GM13977 (cell line): Measurements from ENCODE around the gene MAS1L.

Source experiments
- DNase-seq: peaks from one replicate; pipeline ENCODE4 v3.0.0; 2012; ENCODE audit warnings: low spot score
- in situ Hi-C: fragments of 300-500 bp; cut with MboI; formaldehyde crosslinking; loops from one replicate; pipeline ENCODE4 v1.12.0; 2022; ENCODE audit warnings: low sequenced_read_pairs, low pct_unique_long_range_greater_than_20kb, mixed read lengths, inconsistent platforms; ENCODE audit not compliant: unreplicated experiment
- TF ChIP-seq, protein P1 (sequence below): IDR thresholded peaks from 2 replicates; pipeline ENCODE4 v1.5.1; 2012; ENCODE audit warnings: mild to moderate bottlenecking, control low read depth; ENCODE audit not compliant: insufficient read depth; ENCODE audit errors: extremely low read depth, missing control alignments

MAS1L gene

GRCh38 chr6:29506446-29507067, 18.8 kb upstream of the MAS1L start:
- in situ Hi-C loops, result no loop called here
- DNase-seq, result no peak
- TF ChIP-seq, protein P1, sequence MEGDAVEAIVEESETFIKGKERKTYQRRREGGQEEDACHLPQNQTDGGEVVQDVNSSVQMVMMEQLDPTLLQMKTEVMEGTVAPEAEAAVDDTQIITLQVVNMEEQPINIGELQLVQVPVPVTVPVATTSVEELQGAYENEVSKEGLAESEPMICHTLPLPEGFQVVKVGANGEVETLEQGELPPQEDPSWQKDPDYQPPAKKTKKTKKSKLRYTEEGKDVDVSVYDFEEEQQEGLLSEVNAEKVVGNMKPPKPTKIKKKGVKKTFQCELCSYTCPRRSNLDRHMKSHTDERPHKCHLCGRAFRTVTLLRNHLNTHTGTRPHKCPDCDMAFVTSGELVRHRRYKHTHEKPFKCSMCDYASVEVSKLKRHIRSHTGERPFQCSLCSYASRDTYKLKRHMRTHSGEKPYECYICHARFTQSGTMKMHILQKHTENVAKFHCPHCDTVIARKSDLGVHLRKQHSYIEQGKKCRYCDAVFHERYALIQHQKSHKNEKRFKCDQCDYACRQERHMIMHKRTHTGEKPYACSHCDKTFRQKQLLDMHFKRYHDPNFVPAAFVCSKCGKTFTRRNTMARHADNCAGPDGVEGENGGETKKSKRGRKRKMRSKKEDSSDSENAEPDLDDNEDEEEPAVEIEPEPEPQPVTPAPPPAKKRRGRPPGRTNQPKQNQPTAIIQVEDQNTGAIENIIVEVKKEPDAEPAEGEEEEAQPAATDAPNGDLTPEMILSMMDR, result no peak

DNA sequence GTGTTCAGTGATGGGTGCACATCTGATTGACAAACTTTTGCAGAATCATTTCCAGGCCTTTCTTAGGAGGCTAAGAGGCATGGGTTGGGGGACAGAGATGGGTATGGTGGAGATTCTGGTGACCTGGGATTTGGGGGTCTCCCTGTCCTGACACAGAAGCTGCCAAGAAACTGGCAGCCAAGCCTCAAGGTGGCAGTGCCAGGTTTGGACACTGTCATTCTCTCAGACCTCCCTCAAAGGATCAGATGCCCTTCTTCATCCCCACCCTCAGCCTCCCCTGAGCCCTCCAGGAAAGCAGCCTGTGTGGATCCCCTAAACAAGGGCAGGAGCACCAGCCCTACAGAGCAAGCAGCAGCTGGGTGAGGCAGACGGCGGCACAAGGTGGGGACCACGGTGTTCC, 18.1 kb upstream of the MAS1L start:
- TF ChIP-seq, protein P1, result no peak
- DNase-seq, result no peak
- in situ Hi-C loops, result no loop called here

- in situ Hi-C loops, result no loop called here
- no peak for DNase-seq
- TF ChIP-seq, protein P1, result no peak
Measured at GRCh38 chr6:29504961-29505360, 17.2 kb upstream of the MAS1L start.

GRCh38 chr6:29502597-29502996, 14.8 kb upstream of the MAS1L start:
- DNase-seq, result no peak

DNA sequence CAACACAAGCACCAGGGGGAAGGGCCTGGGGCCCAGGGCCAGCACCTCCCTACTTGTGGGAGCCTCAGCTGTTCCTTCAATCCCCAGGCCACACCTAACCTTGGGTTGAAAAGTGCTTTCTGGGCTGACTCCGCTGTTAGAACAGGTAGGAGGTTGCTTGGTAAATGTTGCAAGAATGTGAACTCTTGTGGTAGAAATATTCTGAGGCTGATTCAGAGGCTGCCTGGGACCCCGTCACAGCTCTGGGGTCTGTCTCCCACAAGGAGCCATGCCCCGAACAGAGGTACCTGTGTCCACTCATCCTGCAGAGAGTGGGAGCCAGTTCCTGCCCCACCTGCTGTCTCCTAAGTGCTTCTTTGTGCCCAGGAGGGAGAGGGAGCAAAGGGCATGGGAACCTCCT, 14.4 kb upstream of the MAS1L start:
- in situ Hi-C loops, result no loop called here
- TF ChIP-seq, protein P1, result no peak
- DNase-seq, result no peak

More at GRCh38 chr6:29502597-29502996, 14.8 kb upstream of the MAS1L start:
- TF ChIP-seq, protein P1, result no peak
- in situ Hi-C loops, result no loop called here

- in situ Hi-C loops, result no loop called here
- TF ChIP-seq, protein P1, result no peak
- no peak for DNase-seq
Measured at GRCh38 chr6:29501106-29501505, 13.3 kb upstream of the MAS1L start.
